ENCODE data around the gene DAP. TPM values are rescaled to one million over a fixed set of nuclear protein-coding genes. Genes with fewer than 3 reads are reported as not detected.

Gene DAP
- total RNA-seq, 1 donor from 2014 or later, result 117 TPM

DNA sequence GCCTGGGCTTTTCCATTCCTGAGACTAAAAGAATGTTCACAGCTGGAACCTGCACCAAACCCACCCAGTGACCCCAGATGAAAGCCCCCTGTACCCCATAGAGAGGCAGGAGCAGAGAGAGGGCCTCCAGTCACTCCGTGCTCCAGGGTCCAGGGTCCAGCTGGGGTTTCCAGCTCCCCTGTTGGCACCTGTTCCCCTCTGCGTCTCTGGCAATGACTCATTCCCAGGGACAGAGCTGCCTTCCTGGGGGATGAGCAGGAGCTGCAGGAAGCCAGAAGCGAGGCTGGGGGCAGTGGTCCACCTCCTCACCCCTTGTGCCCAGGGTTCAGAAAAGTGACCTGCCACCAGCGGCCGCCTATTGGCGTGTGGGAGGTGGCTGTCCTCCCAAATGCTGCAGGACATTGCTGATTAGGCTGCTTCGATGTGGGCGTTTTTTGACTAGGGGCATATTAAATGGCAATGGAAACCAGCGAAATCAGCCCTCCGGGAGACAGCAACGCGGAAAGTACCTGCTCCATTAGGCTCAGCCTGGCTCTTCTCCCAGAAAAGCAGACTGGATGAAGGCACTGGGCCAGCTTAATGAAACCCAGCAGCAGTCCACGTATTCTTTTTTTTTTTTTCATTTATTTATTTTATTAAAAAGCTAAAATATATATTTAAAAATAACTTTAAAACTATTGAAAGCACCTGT is 97.4 kb downstream of the DAP start:
- H3K4me3 ChIP-seq, result no peak overlapping the region
- TF ChIP-seq, protein P1, sequence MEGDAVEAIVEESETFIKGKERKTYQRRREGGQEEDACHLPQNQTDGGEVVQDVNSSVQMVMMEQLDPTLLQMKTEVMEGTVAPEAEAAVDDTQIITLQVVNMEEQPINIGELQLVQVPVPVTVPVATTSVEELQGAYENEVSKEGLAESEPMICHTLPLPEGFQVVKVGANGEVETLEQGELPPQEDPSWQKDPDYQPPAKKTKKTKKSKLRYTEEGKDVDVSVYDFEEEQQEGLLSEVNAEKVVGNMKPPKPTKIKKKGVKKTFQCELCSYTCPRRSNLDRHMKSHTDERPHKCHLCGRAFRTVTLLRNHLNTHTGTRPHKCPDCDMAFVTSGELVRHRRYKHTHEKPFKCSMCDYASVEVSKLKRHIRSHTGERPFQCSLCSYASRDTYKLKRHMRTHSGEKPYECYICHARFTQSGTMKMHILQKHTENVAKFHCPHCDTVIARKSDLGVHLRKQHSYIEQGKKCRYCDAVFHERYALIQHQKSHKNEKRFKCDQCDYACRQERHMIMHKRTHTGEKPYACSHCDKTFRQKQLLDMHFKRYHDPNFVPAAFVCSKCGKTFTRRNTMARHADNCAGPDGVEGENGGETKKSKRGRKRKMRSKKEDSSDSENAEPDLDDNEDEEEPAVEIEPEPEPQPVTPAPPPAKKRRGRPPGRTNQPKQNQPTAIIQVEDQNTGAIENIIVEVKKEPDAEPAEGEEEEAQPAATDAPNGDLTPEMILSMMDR (IDR thresholded peaks at IDR 0.05), result no peak
- intact Hi-C loops (cut with DNase I), result no loop called here
- H3K36me3 ChIP-seq, result no peaks in the 10 kb centered on the region
- peaks cover 0 to 3% of the 10 kb centered on the region in 2 donors for H3K4me1 ChIP-seq
- no peaks in the 10 kb centered on the region for H3K9me3 ChIP-seq
- peak in 1 of 2 donors; percentile 43 for DNase-seq (ENCODE audit: low spot score in 2 of 2)
- H3K27ac ChIP-seq, result no peak overlapping the region
- H3K27me3 ChIP-seq, result no peaks in the 10 kb centered on the region

DNA sequence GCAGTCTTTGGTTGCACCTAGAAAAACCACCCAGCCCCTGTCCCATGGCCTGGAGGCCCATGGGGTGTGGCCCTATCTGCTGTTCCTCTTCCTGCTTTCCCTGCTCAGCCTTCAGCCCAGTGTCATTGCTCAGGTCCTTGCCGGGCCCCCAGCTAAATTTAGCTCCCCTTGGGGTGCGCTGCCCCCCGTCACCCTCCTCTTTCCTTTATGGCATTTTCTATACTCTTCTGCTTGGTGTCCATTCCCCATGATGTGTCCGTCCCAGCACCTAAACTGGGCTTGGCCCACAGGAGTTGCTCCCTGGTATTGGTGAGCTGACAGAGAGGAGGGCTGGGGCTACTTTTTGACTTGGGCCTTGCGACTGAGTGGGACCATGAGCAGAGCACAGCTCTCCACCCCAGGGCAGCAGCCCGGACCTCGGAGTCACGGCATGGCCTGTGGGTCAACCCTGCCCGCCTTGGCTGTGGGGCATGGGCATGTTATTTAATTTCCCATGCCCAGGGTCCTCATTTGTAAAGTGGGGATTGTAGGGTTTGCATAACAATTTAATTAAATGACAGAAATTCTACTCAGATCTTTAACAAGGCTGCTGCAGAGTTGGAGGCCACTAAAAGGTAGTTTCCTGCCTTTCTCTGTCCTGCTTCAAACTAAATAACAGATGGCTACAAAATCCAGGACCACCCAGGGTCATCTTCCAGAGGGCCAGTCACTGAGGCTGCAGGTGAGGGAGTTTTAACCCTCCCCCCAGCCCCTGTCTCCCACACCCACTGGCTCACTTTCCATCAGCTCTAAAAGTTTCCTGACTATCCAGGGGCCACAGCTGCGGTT is 98.2 kb downstream of the DAP start:
- Histone ChIP-seq H3K4me1 (peaks cover 0 to 3% of the 10 kb centered on the region in 2 donors), H3K9me3 (no peaks in the 10 kb centered on the region), H3K27ac (no peak overlapping the region), H3K36me3 (no peaks in the 10 kb centered on the region), H3K27me3 (no peaks in the 10 kb centered on the region), H3K4me3 (no peak overlapping the region)
- DNase-seq (ENCODE audit: low spot score in 2 of 2), result peak in 1 of 2 donors; percentile 33
- TF ChIP-seq, protein P1 (IDR thresholded peaks at IDR 0.05), result no peak
- intact Hi-C loops (cut with DNase I), result no loop called here

DNA sequence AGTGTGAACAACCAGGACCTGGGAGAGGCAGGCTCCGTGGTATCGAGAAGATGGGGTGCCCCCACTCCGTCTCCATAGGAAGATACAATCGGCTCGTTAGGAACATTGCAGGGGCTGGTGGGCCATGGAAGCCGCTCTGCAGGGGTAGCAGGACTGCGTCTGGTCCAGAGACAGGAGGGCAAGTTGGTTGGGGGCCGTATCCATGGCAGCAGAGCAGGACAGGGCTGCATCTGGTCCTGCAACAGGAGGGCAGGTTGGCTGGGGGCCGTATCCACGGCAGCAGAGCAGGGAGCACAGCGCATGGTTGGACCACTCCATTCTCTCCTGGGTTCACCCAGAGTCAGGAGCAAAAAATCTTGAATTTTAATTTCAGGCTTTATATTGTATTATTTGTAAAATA is 99.0 kb downstream of the DAP start:
- H3K9me3 ChIP-seq, result no peaks in the 10 kb centered on the region
- H3K4me1 ChIP-seq, result peaks cover 0 to 3% of the 10 kb centered on the region in 2 donors
- peak in 1 of 2 donors; percentile 42 for DNase-seq (ENCODE audit: low spot score in 2 of 2)
- H3K4me3 ChIP-seq, result no peak overlapping the region
- TF ChIP-seq, protein P1 (IDR thresholded peaks at IDR 0.05), result no peak
- no peak overlapping the region for H3K27ac ChIP-seq
- no peaks in the 10 kb centered on the region for H3K27me3 ChIP-seq
- intact Hi-C loops (cut with DNase I), result no loop called here
- no peaks in the 10 kb centered on the region for H3K36me3 ChIP-seq

DNA sequence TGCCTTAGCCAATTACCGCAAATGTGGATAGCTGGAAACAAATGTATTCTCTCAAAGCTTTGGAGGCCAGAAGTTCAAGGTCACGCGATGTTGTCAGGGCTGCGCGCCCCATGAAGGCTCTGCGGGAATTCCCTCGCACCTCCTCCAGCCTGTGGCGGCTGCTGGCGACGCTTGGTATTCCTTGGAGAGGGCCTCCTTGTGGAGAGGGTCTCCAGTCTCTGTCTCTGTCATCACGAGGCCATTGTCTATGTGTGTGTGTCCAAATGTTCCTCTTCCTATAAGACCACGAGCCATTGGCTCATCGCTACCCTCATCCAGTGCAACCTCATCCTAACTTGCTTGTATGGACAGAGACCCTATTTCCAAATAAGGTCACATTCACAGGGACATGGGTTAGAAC is 99.6 kb downstream of the DAP start:
- no peaks in the 10 kb centered on the region for H3K36me3 ChIP-seq
- no peaks in the 10 kb centered on the region for H3K27me3 ChIP-seq
- H3K4me1 ChIP-seq, result peaks cover 0 to 3% of the 10 kb centered on the region in 2 donors
- intact Hi-C loops (cut with DNase I), result no loop called here
- no peak overlapping the region for H3K4me3 ChIP-seq
- H3K27ac ChIP-seq, result no peak overlapping the region
- no peaks in the 10 kb centered on the region for H3K9me3 ChIP-seq
- DNase-seq (ENCODE audit: low spot score in 2 of 2), result peak in 1 of 2 donors; percentile 12
- TF ChIP-seq, protein P1 (IDR thresholded peaks at IDR 0.05), result no peak

DNA sequence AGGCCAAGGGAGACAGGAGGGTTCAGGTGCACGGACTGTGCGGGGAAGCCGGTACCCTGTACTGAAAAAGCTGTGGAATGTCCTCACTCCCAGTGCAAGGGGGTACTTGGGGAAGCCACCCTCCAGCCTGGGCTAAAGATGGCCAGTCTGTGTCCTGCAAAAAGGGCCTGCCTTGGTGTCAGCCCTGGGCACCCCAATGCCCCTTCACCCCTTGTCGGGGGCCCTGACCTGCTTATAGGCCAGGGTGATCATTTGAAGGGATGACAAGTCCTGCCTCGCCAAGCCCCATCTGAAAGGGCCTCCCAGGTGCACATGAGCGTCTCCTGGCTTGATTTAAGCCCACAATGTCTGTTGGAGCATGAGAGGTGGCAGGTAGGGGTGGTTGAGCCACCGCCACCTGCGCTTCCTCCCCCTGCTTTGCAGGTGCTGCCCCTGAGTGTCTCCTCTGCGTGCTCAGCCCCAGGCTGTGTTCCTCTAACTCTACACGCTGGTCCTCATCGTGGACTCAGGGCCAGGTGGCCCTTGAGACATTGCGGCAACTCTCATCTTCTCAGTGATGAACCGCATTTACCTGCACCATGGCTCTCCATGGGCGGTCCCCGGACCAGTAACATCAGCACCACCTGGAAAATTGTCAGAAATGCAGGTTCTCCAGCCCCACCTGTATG is 100.2 kb downstream of the DAP start:
- Histone ChIP-seq H3K4me3 (no peak overlapping the region), H3K9me3 (no peaks in the 10 kb centered on the region), H3K27me3 (no peaks in the 10 kb centered on the region), H3K36me3 (no peaks in the 10 kb centered on the region), H3K4me1 (peaks cover 0 to 3% of the 10 kb centered on the region in 2 donors), H3K27ac (no peak overlapping the region)
- DNase-seq (ENCODE audit: low spot score in 2 of 2), result peak in 1 of 2 donors; percentile 52
- intact Hi-C loops (cut with DNase I), result no loop called here
- TF ChIP-seq, protein P1 (IDR thresholded peaks at IDR 0.05), result no peak

Measured in ascending aorta (tissue), 2 donors.